Immature natural killer cell (primary cell): ENCODE measurements around the gene ATL3. TPM values are rescaled to one million over a fixed set of nuclear protein-coding genes. Genes with fewer than 3 reads are reported as not detected.
"Not testable (repeated sequence)": the region's sequence is repeated elsewhere in the genome, so short reads cannot be mapped to it uniquely, and the experiment has no call there.

ENCODE experiments used
- DNase-seq, 3 donors: peaks; one replicate each; pipeline ENCODE4 v3.0.0; 2022; ENCODE audit warnings: mixed read lengths in 1 of 3
- H3K27ac Mint-ChIP-seq, 6 donors: one replicate each; pipeline ENCODE4 v1.8.0; 2020; ENCODE audit warnings: mixed read lengths in 6 of 6, mild to moderate bottlenecking in 5 of 6, inconsistent platforms in 4 of 6, moderate library complexity in 3 of 6
- H3K27me3 Mint-ChIP-seq, 3 donors: one replicate each; pipeline ENCODE4 v1.8.0; 2020 to 2021; ENCODE audit warnings: low read depth in 3 of 3, mild to moderate bottlenecking in 3 of 3, mixed read lengths in 3 of 3, moderate library complexity in 3 of 3, inconsistent platforms in 1 of 3
- H3K36me3 Mint-ChIP-seq, 3 donors: one replicate each; pipeline ENCODE4 v1.8.0; 2020; ENCODE audit warnings: mixed read lengths in 3 of 3, inconsistent platforms in 2 of 3, mild to moderate bottlenecking in 2 of 3
- H3K4me1 Mint-ChIP-seq, 2 donors: one replicate each; pipeline ENCODE4 v1.8.0; 2020; ENCODE audit warnings: inconsistent platforms in 2 of 2, mild to moderate bottlenecking in 2 of 2, mixed read lengths in 2 of 2, moderate library complexity in 1 of 2
- H3K4me3 Mint-ChIP-seq, 5 donors: one replicate each; pipeline ENCODE4 v1.8.0; 2020; ENCODE audit warnings: mild to moderate bottlenecking in 5 of 5, mixed read lengths in 5 of 5, inconsistent platforms in 3 of 5, moderate library complexity in 3 of 5
- H3K9me3 Mint-ChIP-seq, 6 donors: one replicate each; pipeline ENCODE4 v1.8.0; 2020; ENCODE audit warnings: mild to moderate bottlenecking in 6 of 6, mixed read lengths in 6 of 6, inconsistent platforms in 4 of 6, moderate library complexity in 3 of 6
- polyA plus RNA-seq, 3 donors: library from polyadenylated mRNA; unstranded; fragments of 300-500 nt; fragmentation: Illumina TruSeq; gene quantifications; one replicate each; pipeline ENCODE4 v1.2.3, GENCODE V29; 2021

ATL3 gene
- polyA plus RNA-seq, 3 donors from 2014 or later: 28.0 to 33.7 (median 29.8) TPM

DNA sequence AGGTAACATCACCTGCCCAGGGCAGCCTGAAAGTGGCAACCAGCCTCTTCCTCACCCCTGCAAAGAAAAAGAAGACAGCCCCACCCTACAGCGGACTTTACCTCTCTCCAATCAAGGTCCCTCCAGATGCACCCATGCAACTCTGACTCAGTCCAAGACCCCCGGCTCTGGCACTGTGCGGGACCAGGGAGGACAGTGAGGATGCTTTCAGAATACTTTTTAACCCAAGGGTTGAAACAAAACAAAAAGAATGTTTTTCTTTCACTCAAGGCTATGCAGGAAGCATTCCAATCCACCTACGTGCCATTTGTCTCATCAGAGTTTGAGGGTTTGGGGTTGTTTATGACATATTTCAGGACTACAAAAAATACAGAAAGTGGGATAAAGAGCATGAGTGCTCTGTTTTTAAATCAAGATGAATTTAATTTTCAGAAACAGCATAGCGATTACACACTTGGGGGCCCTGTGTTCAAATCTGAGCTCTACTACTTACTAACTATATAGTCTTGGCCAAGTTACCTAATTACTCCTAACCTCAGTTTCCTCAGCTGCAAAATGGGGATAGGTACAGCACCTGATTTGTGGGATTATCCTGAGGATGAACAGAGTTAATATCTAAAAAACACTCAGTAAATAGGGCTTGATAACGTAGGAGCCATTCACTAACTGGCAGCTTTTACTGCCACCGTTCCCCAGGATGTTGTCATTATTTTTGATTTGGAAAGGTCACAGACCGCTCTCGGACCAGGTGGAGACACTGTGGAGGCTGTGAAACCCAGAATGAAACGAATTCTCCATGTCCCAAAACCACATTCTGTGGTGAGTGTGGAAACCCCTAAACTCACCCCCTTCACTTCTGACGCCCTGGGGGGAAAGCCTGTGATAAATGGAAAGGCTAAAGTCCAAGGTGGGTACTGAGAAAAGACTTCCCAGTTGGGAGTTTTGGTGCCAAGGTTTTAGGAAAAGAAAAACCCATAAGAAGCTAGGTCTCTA, 62.5 kb downstream of the ATL3 start:
- Mint-ChIP-seq H3K4me3 (no peak overlapping the region), H3K27me3 (peaks cover 1 to 3% (median 2%) of the 10 kb centered on the region in 3 donors), H3K27ac (peak overlapping the region; percentile 5 to 82 (median 32)), H3K4me1 (peaks cover 41 to 61% of the 10 kb centered on the region in 2 donors), H3K9me3 (no peaks in the 10 kb centered on the region), H3K36me3 (no peaks in the 10 kb centered on the region)
- DNase-seq: no peak

DNA sequence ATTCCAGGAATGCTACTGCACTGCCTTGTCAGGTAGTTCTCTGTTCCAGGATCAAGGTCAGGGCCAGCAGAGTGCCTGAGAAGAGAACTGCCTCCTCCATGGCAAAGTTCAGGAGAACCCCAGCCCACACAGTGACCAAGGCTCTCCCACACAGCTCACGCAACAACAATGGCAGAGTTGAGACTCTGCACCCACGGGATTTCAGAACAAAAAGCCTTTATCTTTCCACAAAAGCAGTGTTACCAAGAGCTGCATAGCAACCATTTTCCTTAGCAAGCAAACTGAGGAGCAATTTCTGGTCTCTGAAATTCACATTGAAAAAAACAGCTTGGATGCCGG, 68.0 kb downstream of the ATL3 start:
- H3K27me3 Mint-ChIP-seq: peaks cover 0 to 2% (median 0%) of the 10 kb centered on the region in 3 donors
- peaks cover 18 to 24% of the 10 kb centered on the region in 2 donors for H3K4me1 Mint-ChIP-seq
- no peak for DNase-seq
- no peaks in the 10 kb centered on the region for H3K9me3 Mint-ChIP-seq
- H3K4me3 Mint-ChIP-seq: no peak overlapping the region
- peak overlapping the region in 4 of 6 donors; percentile 45 to 61 (median 54) for H3K27ac Mint-ChIP-seq
- H3K36me3 Mint-ChIP-seq: peaks cover 0 to 3% (median 0%) of the 10 kb centered on the region in 3 donors

DNA sequence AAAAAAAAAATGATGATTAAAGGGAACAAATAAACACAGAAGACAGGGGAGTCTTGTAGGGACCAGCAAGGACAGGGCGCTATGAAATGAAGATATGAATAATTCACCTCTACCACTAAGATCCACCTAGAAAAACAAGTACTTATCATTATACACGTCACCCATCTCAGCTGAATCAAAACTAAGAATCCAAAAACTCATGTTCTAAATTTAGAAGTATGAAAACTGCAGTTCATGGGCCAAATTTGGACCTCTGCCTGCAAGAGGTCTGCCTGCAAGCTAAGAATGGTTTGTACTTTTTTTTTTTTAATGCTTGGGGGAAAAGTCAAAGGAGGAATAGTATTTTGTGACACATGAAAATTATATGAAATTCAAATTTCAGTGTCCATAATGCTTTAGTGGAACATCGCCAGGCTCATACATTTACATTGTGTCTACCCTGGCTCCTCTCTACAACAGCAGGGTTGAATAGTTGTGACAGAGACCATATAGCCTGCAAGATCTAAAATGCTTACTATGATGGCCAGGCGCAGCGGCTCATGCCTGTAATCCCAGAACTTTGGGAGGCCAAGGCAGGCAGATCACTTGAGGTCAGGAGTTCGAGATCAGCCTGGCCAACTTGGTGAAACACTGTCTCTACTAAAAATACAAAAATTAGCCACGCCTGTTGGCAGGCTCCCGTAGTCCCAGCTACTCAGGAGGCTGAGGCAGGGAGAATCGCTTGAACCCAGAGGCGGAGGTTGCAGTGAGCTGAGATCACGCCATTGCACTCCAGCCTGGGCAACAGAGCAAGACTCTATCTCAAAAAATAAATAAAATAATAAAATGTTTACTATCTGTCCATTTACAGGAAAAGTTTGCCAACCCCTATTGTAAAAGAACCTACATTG, 68.6 kb downstream of the ATL3 start:
- H3K9me3 Mint-ChIP-seq, DNase-seq, H3K27me3 Mint-ChIP-seq, H3K4me3 Mint-ChIP-seq, H3K36me3 Mint-ChIP-seq: not testable (repeated sequence)
- H3K27ac Mint-ChIP-seq: peak overlapping the region in 4 of 6 donors; percentile 45 to 61 (median 52)
- peaks cover 17 to 24% of the 10 kb centered on the region in 2 donors for H3K4me1 Mint-ChIP-seq

DNA sequence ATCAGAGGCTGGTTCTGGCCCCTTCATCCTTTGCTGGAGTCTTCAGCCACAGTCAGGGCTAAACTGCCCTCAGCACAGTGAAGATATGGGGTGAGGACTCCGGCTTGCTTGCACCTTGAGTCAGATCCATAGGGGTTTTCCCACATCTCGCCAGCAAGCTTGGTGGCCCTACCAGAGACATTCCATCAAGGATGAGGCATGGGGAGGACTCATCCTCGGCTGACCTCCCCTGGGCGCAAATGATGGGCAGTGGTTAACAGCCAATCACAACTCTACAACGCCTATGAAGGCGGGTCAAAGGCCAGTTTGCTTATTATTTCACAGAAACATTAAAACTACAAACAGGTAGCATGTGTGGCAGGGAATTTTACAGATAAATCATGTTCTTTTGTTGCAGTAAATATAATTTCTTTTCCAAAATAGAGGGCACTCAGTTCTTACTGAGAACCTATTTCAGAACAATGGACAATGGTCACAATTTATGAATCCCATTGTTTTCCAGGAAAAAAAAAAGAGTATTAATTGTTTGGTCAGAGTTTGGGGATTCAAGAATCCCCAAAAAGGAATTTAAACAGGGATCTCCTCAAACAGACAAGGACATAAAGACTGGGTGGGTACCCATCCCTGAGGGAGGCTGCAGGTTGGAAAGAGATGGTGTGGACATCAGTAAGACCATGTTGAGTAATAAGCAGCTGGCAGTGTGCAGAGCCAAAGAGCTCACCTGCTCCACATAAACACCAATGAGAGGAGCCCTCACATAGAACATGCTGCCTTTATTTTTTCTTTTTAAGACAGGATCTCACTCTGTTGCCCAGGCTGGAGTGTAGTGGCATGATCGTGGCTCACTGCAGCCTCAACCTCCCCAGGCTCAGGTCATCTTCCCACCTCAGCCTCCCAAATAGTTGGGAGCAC, 71.7 kb downstream of the ATL3 start:
- Mint-ChIP-seq H3K4me1 (peaks cover 11 to 20% of the 10 kb centered on the region in 2 donors), H3K27me3 (peaks cover 0 to 2% (median 0%) of the 10 kb centered on the region in 3 donors), H3K27ac (peak overlapping the region in 5 of 6 donors; percentile 11 to 71 (median 36)), H3K4me3 (no peak overlapping the region), H3K9me3 (no peaks in the 10 kb centered on the region), H3K36me3 (peaks cover 8 to 16% (median 9%) of the 10 kb centered on the region in 3 donors)
- DNase-seq: no peak

DNA sequence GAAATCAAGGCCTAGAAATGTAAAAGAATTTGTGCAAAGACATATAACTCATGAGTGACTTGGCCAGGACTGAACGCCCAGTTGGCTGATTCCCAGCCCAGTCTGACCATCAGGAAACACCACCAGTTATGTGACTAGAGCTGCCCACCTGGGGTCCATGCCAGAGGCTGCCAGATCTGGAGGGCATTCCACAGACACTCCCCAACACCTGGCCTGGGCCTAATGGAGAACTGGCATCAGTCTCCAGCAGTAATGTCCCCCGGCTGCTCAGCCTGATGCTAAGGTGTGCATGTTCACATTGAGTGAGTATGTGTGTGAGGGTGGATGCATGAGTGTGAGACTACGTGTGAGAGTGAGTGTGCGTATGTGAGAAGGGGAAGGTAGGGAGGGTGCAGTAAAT, 72.6 kb downstream of the ATL3 start:
- Mint-ChIP-seq H3K36me3 (peaks cover 13 to 19% (median 16%) of the 10 kb centered on the region in 3 donors), H3K27ac (peak overlapping the region in 5 of 6 donors; percentile 15 to 76 (median 36)), H3K4me3 (no peak overlapping the region), H3K4me1 (peaks cover 11 to 20% of the 10 kb centered on the region in 2 donors), H3K27me3 (peaks cover 0 to 4% (median 0%) of the 10 kb centered on the region in 3 donors), H3K9me3 (no peaks in the 10 kb centered on the region)
- DNase-seq: no peak

DNA sequence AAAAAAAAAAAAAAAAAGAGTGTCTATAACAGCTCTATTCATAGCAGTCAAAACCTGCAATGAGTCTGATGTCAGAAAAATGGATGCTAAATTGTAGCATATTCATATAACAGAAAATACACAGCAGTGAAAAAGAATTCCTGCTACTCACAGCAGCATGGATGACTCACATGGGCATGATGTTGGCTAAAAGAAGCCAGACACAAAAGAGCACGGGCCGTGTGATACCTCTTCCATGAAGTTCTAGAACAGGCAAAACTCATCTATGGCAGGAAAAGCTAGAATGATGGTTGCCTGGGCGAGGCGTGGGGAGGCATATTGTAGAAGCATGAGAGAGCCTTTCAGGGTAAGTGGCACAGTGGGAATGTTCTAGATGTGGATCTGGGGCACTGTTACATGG, 75.9 kb downstream of the ATL3 start:
- peak overlapping the region in 3 of 6 donors; percentile 10 to 34 (median 32) for H3K27ac Mint-ChIP-seq
- peaks cover 0 to 5% (median 1%) of the 10 kb centered on the region in 3 donors for H3K27me3 Mint-ChIP-seq
- H3K36me3 Mint-ChIP-seq: peaks cover 16 to 39% (median 28%) of the 10 kb centered on the region in 3 donors
- peaks cover 10 to 11% of the 10 kb centered on the region in 2 donors for H3K4me1 Mint-ChIP-seq
- H3K4me3 Mint-ChIP-seq: no peak overlapping the region
- no peaks in the 10 kb centered on the region for H3K9me3 Mint-ChIP-seq
- DNase-seq: no peak

DNA sequence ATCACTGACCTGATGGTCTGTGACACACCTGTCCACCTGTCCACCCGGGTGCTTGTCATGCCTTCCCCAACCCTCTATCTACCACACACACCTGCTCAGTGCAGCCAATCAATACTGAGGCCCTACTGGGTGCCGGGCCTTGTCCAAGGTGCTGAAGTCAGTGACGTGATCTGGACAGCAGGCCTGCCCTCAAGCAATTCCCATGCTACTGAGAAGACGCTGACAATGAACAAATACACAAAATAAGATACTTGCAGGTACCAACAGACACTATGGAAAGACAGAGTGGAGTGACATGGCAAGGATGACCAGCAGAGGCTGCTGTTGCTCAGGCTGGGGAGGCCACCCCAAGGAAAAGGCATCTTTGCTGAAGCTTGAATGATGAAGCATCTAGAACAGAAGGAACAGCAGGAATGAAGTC, 78.2 kb downstream of the ATL3 start:
- peaks cover 24 to 55% (median 46%) of the 10 kb centered on the region in 3 donors for H3K36me3 Mint-ChIP-seq
- H3K27ac Mint-ChIP-seq: peak overlapping the region in 3 of 6 donors; percentile 41 to 77 (median 71)
- H3K4me1 Mint-ChIP-seq: no peaks in the 10 kb centered on the region
- H3K4me3 Mint-ChIP-seq: no peak overlapping the region
- no peaks in the 10 kb centered on the region for H3K9me3 Mint-ChIP-seq
- peak in 1 of 3 donors; percentile 10 for DNase-seq
- peaks cover 0 to 5% (median 1%) of the 10 kb centered on the region in 3 donors for H3K27me3 Mint-ChIP-seq

DNA sequence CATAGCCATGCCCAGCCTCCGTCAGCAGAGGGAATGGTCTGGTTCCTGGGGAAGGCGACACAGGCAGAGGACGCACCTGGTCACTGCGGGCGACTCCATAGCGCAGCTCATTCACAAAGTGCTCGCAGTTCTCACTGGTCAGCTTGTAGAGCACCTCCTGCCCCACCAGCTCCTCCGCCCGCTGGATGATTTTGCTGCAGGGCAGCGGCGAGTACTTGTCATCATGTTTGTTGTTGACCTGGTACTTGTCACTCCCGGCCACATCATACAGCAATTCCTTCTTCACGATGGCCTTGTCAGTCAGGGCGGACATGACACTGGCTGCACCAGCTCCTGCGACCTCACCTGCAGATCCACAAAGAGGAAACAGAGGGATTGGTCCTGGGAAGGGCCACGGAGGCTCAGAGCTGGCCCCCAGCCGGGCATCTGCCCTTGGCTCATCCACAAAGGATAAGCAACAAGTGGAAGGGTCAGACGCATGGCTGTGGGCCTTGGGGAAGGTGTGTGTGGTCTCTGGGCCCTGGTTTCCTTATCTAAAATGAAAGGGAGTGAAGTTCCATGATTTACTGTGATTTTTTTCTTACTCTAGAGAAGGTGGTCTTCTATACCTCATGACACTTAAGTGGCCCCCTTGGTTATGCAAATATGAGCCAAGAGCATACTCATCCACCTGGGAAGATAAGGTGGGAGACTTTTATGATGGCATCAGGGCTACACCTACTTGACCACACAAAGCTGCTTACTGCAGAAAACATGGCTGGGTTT, 81.0 kb downstream of the ATL3 start:
- no peaks in the 10 kb centered on the region for H3K9me3 Mint-ChIP-seq
- H3K4me1 Mint-ChIP-seq: peaks cover 0 to 4% of the 10 kb centered on the region in 2 donors
- H3K27me3 Mint-ChIP-seq: peaks cover 0 to 5% (median 1%) of the 10 kb centered on the region in 3 donors
- H3K4me3 Mint-ChIP-seq: no peak overlapping the region
- peak overlapping the region in 1 of 6 donors; percentile 26 for H3K27ac Mint-ChIP-seq
- H3K36me3 Mint-ChIP-seq: peaks cover 31 to 61% (median 56%) of the 10 kb centered on the region in 3 donors
- DNase-seq: no peak

DNA sequence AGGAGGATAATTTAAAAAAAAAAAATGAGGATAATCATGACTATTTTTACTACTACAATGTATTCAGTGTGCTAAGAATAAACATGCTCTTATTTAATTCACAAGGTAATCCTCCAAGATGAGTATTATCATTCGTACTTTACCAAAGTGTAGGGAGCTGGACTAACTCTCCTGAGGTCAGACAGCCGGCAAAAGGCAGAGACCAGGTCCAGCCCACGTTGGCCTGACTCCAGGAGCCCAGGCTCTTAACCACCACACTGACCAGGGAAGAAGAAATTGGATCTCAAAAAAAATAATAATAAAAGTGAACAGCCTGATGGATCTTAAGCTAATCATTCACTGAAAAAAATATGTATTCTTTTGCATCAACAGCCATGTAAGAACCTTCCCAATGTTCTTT, 82.2 kb downstream of the ATL3 start:
- peak overlapping the region in 2 of 6 donors; percentile 9 to 17 for H3K27ac Mint-ChIP-seq
- peaks cover 24 to 54% (median 50%) of the 10 kb centered on the region in 3 donors for H3K36me3 Mint-ChIP-seq

DNA sequence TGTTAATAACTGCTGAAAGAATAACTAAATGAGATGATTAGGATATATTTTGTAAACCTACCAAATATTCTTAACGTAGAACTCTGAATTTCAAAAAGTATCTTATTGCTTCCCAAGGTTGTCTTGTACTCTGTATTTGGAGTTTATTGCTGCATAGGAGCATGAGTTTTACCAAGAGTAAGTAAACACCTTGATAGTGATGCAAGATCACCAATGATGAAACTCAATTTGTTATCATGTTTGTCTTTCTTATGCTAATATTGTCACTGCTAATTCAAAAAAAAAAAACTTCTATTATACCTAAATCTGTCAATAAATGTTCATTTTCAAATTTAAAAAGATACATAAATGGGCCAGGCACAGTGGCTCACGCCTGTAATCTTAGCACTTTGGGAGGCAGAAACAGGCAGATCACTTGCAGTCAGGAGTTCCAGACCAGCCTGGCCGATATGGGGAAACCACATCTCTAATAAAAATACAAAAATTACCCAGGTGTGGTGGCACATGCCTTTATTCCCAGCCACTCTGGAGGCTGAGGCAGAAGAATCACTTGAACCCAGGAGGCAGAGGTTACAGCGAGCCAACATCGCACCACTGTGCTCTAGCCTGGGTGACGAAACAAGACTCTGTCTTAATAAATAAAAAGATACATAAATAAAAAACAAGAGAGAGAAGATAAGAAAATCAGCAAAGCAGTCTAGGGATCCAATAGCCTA, 84.6 kb downstream of the ATL3 start:
- Mint-ChIP-seq H3K36me3 (peaks cover 25 to 50% (median 47%) of the 10 kb centered on the region in 3 donors), H3K27me3 (peaks cover 0 to 6% (median 2%) of the 10 kb centered on the region in 3 donors), H3K4me1 (peaks cover 27 to 29% of the 10 kb centered on the region in 2 donors), H3K9me3 (peaks cover 3 to 5% (median 4%) of the 10 kb centered on the region in 6 donors), H3K4me3 (no peak overlapping the region), H3K27ac (no peak overlapping the region)
- DNase-seq: no peak

More for the DNA sequence above, 82.2 kb downstream of the ATL3 start:
- Mint-ChIP-seq H3K4me3 (no peak overlapping the region), H3K27me3 (peaks cover 0 to 4% (median 1%) of the 10 kb centered on the region in 3 donors), H3K4me1 (peaks cover 3 to 6% of the 10 kb centered on the region in 2 donors), H3K9me3 (no peaks in the 10 kb centered on the region)
- DNase-seq: no peak

DNA sequence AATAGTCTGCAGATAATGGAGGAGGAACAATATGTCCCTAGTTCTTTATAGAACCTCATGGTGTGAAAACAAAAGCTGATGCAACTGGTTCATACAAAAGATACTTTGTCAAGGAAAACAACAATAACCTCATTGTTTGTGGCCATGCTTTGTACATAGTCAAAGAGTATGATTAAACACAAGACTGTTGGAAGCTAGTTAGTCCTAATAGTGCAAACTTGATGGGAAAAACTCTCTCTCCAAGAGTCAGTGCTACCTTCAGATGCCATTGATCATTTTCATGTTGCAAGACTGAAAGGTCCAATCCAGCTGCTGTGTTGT, 87.9 kb downstream of the ATL3 start:
- Mint-ChIP-seq H3K4me3 (peak overlapping the region; percentile 46 to 73 (median 63)), H3K36me3 (peaks cover 29 to 40% (median 40%) of the 10 kb centered on the region in 3 donors)

More for the DNA sequence above, 87.9 kb downstream of the ATL3 start:
- H3K27me3 Mint-ChIP-seq: peaks cover 0 to 5% (median 2%) of the 10 kb centered on the region in 3 donors
- H3K4me1 Mint-ChIP-seq: peaks cover 30 to 34% of the 10 kb centered on the region in 2 donors
- peak overlapping the region; percentile 85 to 98 (median 90) for H3K27ac Mint-ChIP-seq
- DNase-seq: no peak
- H3K9me3 Mint-ChIP-seq: peaks cover 12 to 28% (median 17%) of the 10 kb centered on the region in 6 donors
